Activated T-cell treated with anti-CD3 and anti-CD28 coated beads, Interleukin-2, amount 50 U/mL, for 48 hours (primary cell): ENCODE measurements around the gene RD3L.
A peak's percentile ranks its signal among the peaks of the same experiment; 100 is the strongest.

ENCODE experiments used
- DNase-seq, 2 experiments: peaks; one replicate each; pipeline ENCODE4 v3.0.0-alpha.2; 2020

RD3L gene

DNA sequence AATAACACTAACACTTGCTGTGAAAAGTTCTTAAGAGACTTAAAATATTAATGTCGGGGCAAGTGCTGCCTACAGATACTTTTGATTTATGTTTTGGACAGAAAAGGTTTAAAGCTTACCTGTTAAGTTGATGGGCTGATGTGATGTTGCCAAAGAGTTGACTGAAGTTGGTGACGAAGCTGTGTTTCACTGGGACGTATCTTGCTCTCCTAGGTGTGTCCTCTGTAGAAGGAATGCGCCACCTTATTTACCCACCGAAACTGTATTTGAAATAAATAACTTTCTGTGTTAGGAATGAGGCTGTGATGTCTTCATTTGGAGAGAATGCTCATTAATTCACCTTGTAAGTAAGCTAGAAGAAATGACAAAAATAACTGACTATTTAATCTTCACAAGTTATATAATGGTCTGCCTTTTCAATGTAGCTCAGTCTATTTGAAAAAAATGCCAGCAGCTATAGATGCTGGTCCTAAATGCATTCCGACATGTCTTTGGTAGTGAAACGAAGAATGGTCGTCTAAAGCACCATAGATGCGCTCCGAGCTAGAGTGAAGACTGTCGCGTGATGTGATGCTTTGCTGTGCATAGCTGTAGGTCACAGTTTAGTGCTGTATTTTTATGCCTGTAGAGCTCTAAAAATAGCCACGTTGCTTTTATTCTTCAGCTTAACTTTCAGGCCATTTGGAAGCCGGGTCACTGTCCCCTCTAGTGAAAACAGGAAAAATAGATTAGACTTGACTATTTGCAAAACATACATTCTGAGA is at the start of gene RD3L:
Gene RD3L (minus strand): TSS at position 557 of the 764 bp plus-strand sequence. CDS start 834 bp downstream, outside the sequence.
- DNase-seq, result no peak

DNA sequence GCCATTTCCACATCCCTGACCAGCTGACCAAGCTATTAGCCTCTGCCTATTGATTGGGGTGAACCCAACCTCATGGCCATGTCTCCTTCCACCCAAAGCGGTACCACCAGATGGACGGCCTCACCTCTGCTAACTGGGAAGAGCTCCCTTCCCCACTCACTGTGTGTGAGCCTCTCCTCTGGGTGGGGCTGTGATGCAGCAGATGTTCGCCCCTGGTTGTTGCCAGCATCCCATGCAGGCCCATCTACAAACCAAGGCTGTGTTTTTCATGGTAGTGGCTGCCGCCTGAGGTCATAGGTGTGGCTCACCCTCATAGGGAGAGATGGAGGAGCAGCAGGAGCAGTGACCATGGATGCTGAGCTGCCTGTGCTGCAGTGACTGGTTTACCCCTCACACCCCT is 47.6 kb upstream of the RD3L start:
- no peak for DNase-seq

DNA sequence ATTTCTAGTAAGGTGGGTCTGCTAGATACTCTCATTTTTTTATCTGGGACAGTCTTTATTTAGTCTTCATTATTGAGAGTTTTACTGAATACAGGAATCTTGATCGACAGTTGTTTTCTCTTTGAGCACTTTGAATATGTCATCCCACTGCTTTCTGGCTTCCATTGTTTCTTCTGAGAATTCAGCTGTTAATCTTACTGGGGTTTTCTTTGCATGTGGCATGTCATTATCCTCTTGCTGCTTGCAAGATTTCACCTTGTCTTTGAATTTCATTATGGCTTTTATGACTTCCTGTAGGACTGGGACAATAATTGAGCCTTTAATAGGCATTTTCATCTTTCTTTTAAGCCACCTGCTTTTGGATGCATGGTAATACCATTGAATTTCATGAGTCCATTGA is 46.7 kb upstream of the RD3L start:
- no peak for DNase-seq

DNA sequence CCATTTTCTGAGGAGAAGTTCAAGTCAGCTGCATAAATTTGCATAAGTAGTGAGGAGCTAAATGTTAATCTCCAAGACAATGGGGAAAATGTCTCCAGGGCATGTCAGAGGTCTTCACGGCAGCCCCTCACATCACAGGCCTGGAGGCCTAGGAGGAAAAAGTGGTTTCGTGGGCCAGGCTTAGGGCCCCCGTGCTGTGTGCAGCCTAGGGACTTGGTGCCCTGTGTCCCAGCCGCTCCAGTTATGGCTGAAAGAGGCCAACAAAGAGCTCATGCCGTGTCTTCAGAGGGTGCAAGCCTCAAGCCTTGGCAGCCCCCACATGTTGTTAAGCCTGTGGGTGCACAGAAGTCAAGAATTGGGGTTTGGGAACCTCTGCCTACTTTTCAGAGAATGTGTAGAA is 41.9 kb upstream of the RD3L start:
- no peak for DNase-seq

- DNase-seq, result peak in 1 of 2 experiments; percentile 18
Measured at GRCh38 chr14:103980623-103981238, 38.4 kb upstream of the RD3L start.

DNA sequence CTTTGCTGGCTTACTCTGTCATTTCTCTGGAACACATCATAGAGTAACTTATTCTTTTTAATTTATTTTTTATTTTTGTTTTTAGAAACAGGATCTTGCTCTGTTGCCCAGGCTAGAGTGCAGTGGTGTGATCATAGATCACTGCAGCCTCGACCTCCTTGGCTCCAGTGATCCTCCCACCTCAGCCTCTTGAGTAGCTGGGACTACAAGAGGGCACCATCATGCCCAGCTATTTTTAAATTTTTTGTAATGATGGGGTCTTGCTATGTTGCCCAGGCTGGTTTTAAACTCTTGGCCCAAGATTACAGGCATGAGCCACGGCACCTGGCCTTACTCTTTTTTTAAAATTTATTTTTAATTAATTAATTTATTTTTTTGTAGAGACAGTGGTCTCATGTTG is 32.2 kb upstream of the RD3L start:
- no peak for DNase-seq

GRCh38 chr14:103973354-103973753 is 31.0 kb upstream of the RD3L start:
- no peak for DNase-seq

- no peak for DNase-seq
Measured at GRCh38 chr14:103969961-103970360, 27.6 kb upstream of the RD3L start.

DNA sequence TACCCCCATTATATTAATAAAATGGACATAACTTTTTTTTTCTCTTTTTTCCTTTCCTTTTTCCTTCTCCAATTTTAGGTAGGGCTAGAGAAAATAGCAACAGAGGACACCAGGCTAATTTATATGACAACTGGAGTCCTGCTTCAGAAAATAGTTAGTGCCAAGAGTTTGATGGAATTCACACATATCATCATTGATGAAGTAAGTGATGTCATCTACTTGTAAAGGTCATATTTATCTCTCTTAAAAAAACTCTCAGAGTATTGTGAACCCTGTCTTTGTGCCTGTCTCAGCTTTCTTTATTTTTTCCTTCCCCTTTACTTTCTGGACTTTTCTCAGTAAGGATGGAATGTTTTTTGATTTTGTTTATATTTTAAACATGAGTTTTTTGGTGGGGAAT is 24.3 kb upstream of the RD3L start:
- no peak for DNase-seq

- no peak for DNase-seq
Measured at GRCh38 chr14:103961928-103962578, 19.7 kb upstream of the RD3L start.

- DNase-seq, result no peak
Measured at GRCh38 chr14:103960457-103961055, 18.2 kb upstream of the RD3L start.

- no peak for DNase-seq
Measured at GRCh38 chr14:103949131-103949790, 6.9 kb upstream of the RD3L start.

DNA sequence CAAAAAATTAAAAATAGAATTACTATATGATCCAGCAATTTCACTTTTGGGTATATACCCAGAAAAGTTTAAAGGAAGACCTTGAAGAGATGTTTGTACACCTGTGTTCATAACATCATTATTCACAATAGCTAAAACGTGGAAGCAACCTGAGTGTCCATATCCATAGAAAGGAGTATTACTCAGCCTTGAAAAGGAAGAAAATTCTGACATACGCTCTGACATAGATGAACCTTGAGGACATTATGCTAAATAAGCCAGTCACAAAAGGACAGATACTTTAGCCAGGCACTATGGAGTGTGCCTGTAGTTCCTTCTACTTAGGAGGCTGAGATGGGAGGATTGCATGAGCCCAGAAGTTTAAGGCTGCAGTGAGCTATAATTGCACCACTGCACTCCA is 6.1 kb upstream of the RD3L start:
- DNase-seq, result no peak

GRCh38 chr14:103946975-103947374 is 4.6 kb upstream of the RD3L start:
- DNase-seq, result no peak

DNA sequence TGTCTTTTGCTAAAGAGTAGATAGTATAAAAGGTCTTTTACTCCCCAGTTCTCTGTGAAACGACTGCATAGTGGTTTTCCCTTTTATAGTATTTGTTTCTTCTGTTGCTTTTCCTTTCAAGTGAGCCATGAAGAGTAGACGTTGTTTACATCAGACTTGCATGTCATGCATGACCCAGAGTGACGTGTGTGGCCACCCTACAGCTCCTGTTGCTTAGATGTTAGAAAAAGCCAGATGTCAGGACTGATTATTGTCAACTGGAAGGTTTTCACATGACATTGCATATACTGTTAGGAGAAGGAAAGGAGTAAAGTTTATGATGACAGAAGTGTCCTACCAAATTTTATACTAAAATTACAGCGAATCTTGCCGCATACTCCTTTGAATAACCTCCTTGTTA is 1.3 kb upstream of the RD3L start:
- no peak for DNase-seq

- DNase-seq, result no peak
Measured at GRCh38 chr14:103941462-103941861, 867 bp downstream of the RD3L start.

DNA sequence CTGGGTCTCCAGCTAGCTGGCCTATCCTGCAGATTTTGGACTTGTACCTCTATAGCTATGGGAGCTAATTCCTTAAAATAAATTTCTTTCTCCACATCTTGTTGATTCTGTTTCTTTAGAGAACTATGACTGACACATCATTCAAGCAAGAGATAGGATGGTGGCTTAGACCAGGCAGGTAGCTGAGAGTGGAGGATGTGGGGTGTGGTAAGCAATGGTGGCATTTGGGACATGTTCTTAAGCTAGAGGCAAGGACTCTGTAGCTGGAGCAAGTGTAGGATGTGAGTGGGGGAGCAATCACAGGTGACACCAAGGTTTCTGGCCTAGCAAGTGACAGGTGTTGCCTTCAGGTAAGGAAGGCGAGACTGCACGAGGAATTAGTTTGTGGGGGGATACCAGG is 7.2 kb downstream of the RD3L start:
- no peak for DNase-seq

DNA sequence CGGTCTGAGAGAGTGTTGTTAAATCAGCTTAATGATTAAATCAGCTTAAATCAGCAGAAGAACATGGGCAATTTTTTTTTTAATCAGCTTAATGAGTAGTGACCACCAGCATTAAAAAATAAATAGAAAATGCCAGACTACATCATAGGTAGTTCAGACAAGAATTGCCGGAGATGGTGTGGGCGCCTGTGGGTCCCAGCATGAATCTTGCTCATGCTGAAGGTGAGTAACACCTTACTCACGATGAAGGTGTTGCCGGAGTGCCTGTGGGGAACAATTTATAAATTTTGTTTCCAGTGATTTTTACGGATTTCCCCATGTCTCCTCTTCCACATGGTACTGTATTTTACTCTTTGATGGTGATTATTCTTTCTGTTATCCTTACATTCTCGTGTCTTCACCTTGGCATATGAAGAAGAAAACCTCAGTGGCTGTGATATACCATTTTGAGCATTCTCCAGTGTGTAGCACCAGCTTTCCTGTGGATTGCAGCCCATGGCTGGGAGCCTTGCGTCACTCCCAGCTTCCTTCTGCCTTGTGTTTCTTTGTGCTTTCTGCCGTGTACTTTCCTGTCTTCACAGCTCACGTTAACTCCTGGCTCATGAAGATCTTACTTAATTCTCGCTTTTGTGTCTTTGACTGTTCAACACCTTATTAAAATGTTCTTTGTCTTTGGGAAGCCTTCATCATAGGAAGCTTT is 9.4 kb downstream of the RD3L start:
- no peak for DNase-seq

DNA sequence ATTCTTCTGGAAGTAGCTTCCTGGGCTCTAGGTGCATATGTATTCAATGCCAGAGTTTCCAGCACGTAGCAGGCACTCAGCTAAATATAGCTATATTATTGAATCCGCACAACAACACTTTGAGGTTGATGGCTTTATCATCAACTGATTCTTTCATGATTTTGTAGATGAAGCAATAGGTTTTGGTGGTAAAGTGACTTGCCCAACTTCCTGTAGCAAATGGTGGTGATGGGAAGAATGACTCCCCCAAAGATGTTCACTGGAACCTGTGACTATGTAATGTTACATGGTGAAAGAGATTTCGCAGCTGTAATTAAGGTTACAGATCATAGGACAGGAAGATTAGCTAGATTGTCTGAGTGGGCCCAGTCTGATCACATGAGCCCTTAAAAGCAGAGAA is 10.9 kb downstream of the RD3L start:
- no peak for DNase-seq

DNA sequence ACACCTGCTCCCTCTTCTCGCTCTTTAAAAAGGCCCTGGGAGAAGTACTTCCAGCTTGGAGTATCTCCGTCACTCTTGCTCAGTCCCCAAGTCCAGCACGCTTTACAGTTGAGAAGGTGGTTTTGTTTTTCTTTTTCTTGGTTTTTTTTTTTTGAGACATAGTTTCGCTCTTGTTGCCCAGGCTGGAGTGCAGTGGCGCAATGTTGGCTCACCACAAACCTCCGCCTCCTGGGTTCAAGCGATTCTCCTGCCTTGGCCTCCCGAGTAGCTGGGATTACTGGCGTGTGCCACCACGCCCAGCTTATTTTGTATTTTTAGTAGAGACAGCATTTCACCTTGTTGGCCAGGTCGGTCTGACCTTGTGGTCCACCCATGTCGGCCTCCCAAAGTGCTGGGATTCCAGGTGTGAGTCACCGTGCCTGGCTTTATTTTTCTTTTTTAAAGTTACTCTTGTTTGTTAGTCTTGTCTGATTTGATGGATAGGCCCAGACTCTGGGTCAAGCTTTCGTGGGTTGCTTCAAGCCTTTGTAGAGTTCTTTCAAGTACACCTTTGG is 12.2 kb downstream of the RD3L start:
- DNase-seq, result no peak

GRCh38 chr14:103928011-103928890 is 14.1 kb downstream of the RD3L start, which contains the start of gene TDRD9:
TSS of gene TDRD9 (plus strand) at chr14:103928456. CDS start at chr14:103928510, 54 bp downstream.
- DNase-seq, result no peak
